LNCaP clone FGC (cell line): ENCODE data around the gene CHST8.

Source experiments
- DNase-seq: peaks from one replicate; pipeline ENCODE4 v3.0.0-alpha.2; 2011; ENCODE audit warnings: low read depth
- H3K4me3 ChIP-seq: 2 replicates; pipeline ENCODE4 v1.5.1; 2011; ENCODE audit warnings: mild to moderate bottlenecking, low read depth, low read length, control low read depth
- TF ChIP-seq, protein P1 (sequence below): IDR thresholded peaks from 2 replicates; pipeline ENCODE4 v1.5.1; 2012; ENCODE audit warnings: mild to moderate bottlenecking; ENCODE audit not compliant: control insufficient read depth, insufficient read depth; ENCODE audit errors: extremely low read depth

The CHST8 gene

DNA sequence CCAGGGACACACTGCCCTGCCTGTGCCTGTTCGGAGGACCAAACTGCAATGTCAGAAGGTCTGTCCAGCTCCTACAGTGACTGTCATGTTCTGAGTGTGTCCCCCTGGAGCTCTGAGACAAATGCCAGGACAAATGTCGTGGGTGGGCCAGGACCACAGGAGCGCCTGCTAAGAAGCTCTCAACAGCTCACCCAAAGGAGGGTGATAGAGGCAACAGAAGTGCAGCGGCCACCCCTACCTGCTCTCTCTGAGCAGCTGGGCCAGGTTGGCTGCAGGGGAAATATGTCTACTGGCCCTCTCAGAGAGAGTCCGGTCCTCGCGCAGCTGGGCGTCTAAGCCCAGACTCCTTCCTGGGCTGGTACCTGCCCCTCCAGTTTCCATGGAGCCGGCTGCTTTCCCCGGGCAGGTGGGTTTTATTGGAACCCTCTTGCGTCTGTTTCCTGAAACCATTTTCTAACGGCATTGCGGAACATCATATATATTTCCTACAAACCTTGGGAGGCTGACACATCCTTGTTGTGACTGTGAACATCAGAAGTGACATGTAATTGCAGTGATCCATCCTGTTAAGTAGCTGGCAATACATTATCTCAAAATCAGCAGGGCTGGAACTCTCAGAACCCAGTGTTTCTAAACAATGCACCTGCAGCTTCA is 78.1 kb downstream of the CHST8 start:
- no peak for DNase-seq
- TF ChIP-seq, protein P1, sequence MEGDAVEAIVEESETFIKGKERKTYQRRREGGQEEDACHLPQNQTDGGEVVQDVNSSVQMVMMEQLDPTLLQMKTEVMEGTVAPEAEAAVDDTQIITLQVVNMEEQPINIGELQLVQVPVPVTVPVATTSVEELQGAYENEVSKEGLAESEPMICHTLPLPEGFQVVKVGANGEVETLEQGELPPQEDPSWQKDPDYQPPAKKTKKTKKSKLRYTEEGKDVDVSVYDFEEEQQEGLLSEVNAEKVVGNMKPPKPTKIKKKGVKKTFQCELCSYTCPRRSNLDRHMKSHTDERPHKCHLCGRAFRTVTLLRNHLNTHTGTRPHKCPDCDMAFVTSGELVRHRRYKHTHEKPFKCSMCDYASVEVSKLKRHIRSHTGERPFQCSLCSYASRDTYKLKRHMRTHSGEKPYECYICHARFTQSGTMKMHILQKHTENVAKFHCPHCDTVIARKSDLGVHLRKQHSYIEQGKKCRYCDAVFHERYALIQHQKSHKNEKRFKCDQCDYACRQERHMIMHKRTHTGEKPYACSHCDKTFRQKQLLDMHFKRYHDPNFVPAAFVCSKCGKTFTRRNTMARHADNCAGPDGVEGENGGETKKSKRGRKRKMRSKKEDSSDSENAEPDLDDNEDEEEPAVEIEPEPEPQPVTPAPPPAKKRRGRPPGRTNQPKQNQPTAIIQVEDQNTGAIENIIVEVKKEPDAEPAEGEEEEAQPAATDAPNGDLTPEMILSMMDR: no peak
- H3K4me3 ChIP-seq: no peak overlapping the region

DNA sequence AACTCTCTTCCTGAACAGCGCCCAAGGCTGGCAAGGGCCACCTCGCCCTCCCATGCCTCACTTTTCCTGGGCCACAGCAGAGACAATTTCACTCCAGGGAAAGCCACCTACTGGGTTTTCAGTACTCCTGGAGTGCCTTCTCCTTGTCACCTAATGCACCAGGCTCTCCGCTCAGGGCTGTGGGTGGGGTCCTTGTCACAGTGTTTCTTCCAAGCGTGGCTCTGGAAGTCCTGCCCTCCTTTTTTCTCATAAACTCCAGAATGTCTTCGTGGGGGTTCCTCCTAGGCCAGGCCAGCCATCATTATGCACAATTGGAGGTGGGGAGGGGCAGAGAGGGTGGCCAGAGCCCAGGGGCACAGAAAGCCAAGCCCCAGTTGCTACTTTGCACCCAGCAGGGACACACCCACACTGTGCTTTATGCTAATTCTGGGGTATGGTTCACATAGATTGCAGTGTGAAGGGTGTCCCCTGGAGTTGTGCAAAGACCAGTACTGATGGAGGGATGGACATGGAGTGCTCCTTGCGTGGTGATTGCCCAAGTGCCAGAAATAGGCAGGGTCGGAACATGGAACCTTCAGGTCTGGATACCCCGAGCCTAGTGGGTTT is 78.8 kb downstream of the CHST8 start:
- TF ChIP-seq, protein P1: no peak
- no peak for DNase-seq
- H3K4me3 ChIP-seq: no peak overlapping the region

DNA sequence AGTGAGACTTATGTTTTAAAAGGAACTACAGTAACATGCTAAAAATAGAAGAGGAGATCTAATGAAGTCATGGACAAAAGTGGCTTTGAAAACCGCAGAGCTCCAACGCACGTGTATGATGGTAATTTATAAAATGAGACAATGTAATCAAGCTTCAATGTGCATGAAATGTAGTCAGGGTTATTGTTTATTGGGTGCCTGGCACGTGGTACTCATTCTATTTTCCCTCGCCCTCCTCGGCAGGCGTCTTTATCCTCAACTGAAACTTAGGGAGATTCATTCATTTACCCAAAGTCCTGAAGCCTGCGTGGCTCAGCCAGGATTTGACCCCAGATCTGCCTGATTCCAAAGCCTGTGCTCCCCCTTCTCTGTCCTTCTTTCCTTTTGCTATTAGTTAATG is 79.8 kb downstream of the CHST8 start:
- no peak overlapping the region for H3K4me3 ChIP-seq
- TF ChIP-seq, protein P1: no peak
- DNase-seq: no peak

DNA sequence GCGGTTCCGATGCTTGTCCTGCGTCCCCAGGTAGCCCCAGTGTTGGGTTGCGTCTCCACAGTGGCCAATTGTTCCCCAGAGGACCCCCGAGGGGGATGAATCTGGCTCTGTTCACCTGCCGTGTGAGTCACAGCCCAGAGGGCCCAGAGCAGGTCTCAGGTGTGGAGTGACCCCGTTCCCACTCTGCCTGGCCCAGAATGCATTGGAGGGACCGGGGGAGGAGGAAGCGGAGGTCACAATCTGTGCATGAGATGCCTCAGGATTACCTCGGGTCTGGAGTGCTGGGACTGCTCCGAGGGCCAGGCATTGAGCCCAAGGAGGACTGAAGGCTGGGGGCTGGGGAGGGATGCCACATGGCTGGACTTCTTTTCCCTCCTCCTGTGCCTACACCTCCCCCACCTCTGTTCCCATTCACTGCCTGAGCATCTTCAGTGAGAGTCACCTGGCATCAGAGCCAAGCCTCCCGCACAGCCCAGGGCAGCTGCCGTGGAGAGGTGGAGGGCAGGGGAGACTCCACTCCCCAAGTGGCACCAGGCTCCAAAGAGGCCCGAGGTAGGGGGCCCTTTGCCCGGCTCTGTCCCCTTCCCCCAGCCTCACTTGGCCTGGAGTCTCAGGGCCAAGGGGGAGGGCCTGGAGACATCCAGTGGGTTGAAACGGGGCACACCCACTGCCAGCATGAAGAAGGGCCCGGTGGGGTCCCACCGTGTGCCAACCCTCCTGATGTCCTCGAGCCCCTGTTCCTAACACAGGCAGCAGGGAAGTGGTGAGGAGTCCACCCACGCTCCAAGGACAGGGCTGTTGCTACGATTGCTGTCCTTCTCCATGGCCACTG is 81.1 kb downstream of the CHST8 start:
- no peak for DNase-seq
- no peak overlapping the region for H3K4me3 ChIP-seq
- TF ChIP-seq, protein P1: no peak

DNA sequence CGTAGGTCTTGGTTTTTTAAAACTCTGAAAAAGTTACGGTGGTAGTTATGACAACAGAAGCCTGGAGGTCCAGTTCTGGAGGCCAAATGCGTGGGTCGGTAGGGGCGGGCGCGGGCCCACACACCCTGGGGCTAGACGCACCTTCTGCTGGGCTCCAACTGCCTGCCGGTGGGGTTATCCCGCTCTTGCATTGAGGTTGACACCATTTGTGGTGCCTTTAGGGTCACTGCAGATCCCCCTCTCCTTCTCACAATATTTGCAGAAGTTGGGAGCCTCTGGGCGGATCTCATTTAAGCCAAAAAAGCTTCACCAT is 81.6 kb downstream of the CHST8 start:
- no peak overlapping the region for H3K4me3 ChIP-seq
- TF ChIP-seq, protein P1: no peak
- DNase-seq: no peak

DNA sequence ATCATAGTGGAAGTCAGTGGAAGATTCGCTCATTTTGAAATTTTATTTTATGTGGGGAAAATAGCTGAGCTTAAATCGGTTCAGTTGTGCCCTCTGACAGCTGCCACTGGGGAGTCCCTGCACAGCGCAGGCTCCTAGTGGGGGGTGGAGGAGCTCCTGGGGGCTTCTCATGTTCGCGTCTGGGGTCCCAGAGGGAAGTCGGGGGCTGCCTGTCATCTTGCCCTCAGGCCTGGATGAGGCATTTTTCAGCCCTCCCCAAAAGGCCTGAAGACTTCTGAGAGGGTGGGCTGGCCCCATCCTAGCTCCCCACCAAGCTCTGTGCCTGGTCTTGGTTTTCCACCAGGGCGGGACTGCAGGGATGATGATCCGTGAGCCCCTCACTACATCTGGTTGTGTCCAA is 82.1 kb downstream of the CHST8 start:
- H3K4me3 ChIP-seq: no peak overlapping the region
- DNase-seq: no peak
- TF ChIP-seq, protein P1: no peak
